Activated CD8-positive, alpha-beta memory T cell treated with anti-CD3 and anti-CD28 coated beads for 4 hours (primary cell): ENCODE measurements around the gene SKAP1.
A peak's percentile ranks its signal among the peaks of the same experiment; 100 is the strongest.

ENCODE experiments used
- DNase-seq, 2 donors: peaks; one replicate each; pipeline ENCODE4 v3.0.0-alpha.2; 2020; ENCODE audit warnings: low read depth in 2 of 2

Gene SKAP1

GRCh38 chr17:48429638-48430586 is at the start of gene SKAP1:
SKAP1 (minus strand) TSS chr17:48430214.
- DNase-seq, result peak; percentile 33 to 35

- DNase-seq, result no peak
Observed at GRCh38 chr17:48479014-48479402, 49.0 kb upstream of the SKAP1 start.

- no peak for DNase-seq
Observed at GRCh38 chr17:48478224-48479013, 48.4 kb upstream of the SKAP1 start.

- DNase-seq, result no peak
Observed at GRCh38 chr17:48477221-48477620, 47.2 kb upstream of the SKAP1 start.

GRCh38 chr17:48472411-48473281 is 42.6 kb upstream of the SKAP1 start:
- no peak for DNase-seq

GRCh38 chr17:48471817-48472410 is 41.9 kb upstream of the SKAP1 start:
- DNase-seq, result no peak

GRCh38 chr17:48470388-48471034 is 40.5 kb upstream of the SKAP1 start:
- DNase-seq, result no peak

- no peak for DNase-seq
Observed at GRCh38 chr17:48469227-48469626, 39.2 kb upstream of the SKAP1 start.

GRCh38 chr17:48468299-48468698 is 38.3 kb upstream of the SKAP1 start:
- DNase-seq, result no peak

- no peak for DNase-seq
Observed at GRCh38 chr17:48465884-48466283, 35.9 kb upstream of the SKAP1 start.

GRCh38 chr17:48463526-48463925 is 33.5 kb upstream of the SKAP1 start:
- no peak for DNase-seq

- DNase-seq, result no peak
Observed at GRCh38 chr17:48462946-48463345, 32.9 kb upstream of the SKAP1 start.

- no peak for DNase-seq
Observed at GRCh38 chr17:48460052-48460451, 30.0 kb upstream of the SKAP1 start.

- no peak for DNase-seq
Observed at GRCh38 chr17:48459070-48459844, 29.2 kb upstream of the SKAP1 start.

GRCh38 chr17:48457080-48457836 is 27.2 kb upstream of the SKAP1 start:
- DNase-seq, result peak; percentile 44 to 64

GRCh38 chr17:48456589-48456988 is 26.6 kb upstream of the SKAP1 start:
- no peak for DNase-seq

- no peak for DNase-seq
Observed at GRCh38 chr17:48455791-48456190, 25.8 kb upstream of the SKAP1 start.

- no peak for DNase-seq
Observed at GRCh38 chr17:48453447-48453846, 23.4 kb upstream of the SKAP1 start.

GRCh38 chr17:48451489-48451888 is 21.5 kb upstream of the SKAP1 start:
- DNase-seq, result no peak
